RPMI7951 (cell line): ENCODE results near the gene ID2. TPM values are rescaled to one million over a fixed set of nuclear protein-coding genes. Genes with fewer than 3 reads are reported as not detected.

Experiments
- DNase-seq: peaks from one replicate; pipeline ENCODE4 v3.0.0-alpha.2; 2012; ENCODE audit warnings: low read depth
- total RNA-seq: library from RNA; depleted of rRNA; stranded (reverse); fragments of >200 nt; shearing (Covaris generic); gene quantifications from 2 replicates; pipeline ENCODE4 v1.2.3, GENCODE V29; 2014; rRNA removed

Gene ID2
- total RNA-seq, 1 experiment from 2014 or later = 82.1 TPM

- no peak for DNase-seq
Observed at GRCh38 chr2:8729939-8730338, 48.1 kb downstream of the ID2 start.

DNA sequence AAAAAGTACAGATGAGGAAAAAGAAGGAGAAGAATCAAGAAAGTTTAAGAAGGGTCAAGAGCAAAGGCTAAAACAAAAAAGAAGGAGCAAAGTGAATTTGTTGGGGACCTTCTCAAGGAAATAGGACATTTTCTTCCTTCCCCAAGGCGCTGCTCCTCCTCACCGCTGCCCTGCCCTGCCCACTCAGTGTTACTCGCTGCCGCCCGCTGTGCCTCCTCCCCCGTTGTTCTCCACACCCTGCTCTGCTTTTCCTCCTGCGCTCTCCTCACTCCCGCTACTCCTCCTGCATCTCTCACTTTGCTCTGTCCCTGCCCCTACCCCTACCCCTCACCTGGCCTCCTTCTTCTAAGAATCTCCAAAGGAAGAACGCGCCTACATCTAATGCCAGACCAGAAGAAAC lies 50.7 kb downstream of the ID2 start:
- DNase-seq = no peak

Other genes starting within 250 kb of the ID2 start
- 22.2 and 23.8 TPM in 2 replicates for gene KIDINS220, start 155.6 kb downstream of the ID2 start, total RNA-seq